IMR-90 (cell line): Measurements from ENCODE around the gene NKAIN4. TPM values are rescaled to one million over a fixed set of nuclear protein-coding genes. Genes with fewer than 3 reads are reported as not detected.

Experiments
- ATAC-seq: fragments of 200-7000 bp; cut with Tn5 transposase; 2 replicates; pipeline ENCODE4 v1.9.1; 2020; ENCODE audit warnings: low read depth, mild to moderate bottlenecking, moderate library complexity
- BruUV-seq: library from RNA; stranded (reverse); fragments of 400-500 nt; replicated peaks from 2 replicates; lab custom pipeline; 2021; lab: Mats Ljungman, UMichigan
- CTCF ChIA-PET: fragments of 300-600 bp; formaldehyde crosslinking; extraction: SDS; loops from one replicate; lab custom pipeline; 2021; ENCODE audit warnings: antibody characterized with exemption; lab: Yijun Ruan, JAX
- POLR2A ChIA-PET: fragments of 300-600 bp; sonication (Branson Sonifier 250); formaldehyde crosslinking; loops from one replicate; lab custom pipeline; 2022; ENCODE audit warnings: antibody characterized with exemption; ENCODE audit not compliant: unreplicated experiment; lab: Charles Lee
- DNase-seq: peaks from one replicate; pipeline ENCODE4 v3.0.0; 2013
- H2AFZ ChIP-seq: replicated peaks from 2 replicates; pipeline ENCODE3; 2013; ENCODE audit warnings: low read length, mild to moderate bottlenecking; ENCODE audit not compliant: poor library complexity
- H2AK5ac ChIP-seq: 2 replicates; pipeline ENCODE4 v1.6.1; 2013; ENCODE audit warnings: low read depth, low read length, inconsistent platforms
- H2AK9ac ChIP-seq: replicated peaks from 2 replicates; pipeline ENCODE3; 2013; ENCODE audit warnings: mild to moderate bottlenecking, low read depth, low read length, moderate library complexity; ENCODE audit not compliant: poor library complexity
- H2BK120ac ChIP-seq: 2 replicates; pipeline ENCODE4 v1.6.1; 2013; ENCODE audit warnings: low read depth, low read length, inconsistent platforms
- H2BK15ac ChIP-seq: 3 replicates; pipeline ENCODE4 v1.6.1; 2013; ENCODE audit warnings: low read depth, low read length, inconsistent platforms
- H2BK20ac ChIP-seq: 2 replicates; pipeline ENCODE4 v1.6.1; 2013; ENCODE audit warnings: low read depth, mild to moderate bottlenecking, inconsistent platforms, low read length, moderate library complexity
- H2BK5ac ChIP-seq: 2 replicates; pipeline ENCODE4 v1.6.1; 2013; ENCODE audit warnings: mild to moderate bottlenecking, low read depth, low read length, inconsistent platforms; ENCODE audit not compliant: poor library complexity, severe bottlenecking
- H3K14ac ChIP-seq: replicated peaks from 2 replicates; pipeline ENCODE4 v1.6.1; 2013; ENCODE audit warnings: low read depth, low read length, inconsistent platforms
- H3K18ac ChIP-seq: 2 replicates; pipeline ENCODE4 v1.6.1; 2013; ENCODE audit warnings: low read depth, low read length, control low read depth
- H3K23ac ChIP-seq: 2 replicates; pipeline ENCODE4 v1.6.1; 2013; ENCODE audit warnings: low read depth, low read length, inconsistent platforms
- H3K27ac ChIP-seq: 2 replicates; pipeline ENCODE4 v1.5.1; 2013; ENCODE audit warnings: mild to moderate bottlenecking, control low read depth, low read length; ENCODE audit not compliant: insufficient read depth
- H3K27me3 ChIP-seq: 2 replicates; pipeline ENCODE4 v1.6.1; 2013; ENCODE audit warnings: low read length; ENCODE audit not compliant: control insufficient read depth, insufficient read depth
- H3K36me3 ChIP-seq: 2 replicates; pipeline ENCODE4 v1.6.1; 2013; ENCODE audit warnings: low read length, mixed read lengths; ENCODE audit not compliant: control insufficient read depth, insufficient read depth
- H3K4ac ChIP-seq: 2 replicates; pipeline ENCODE4 v1.6.1; 2013; ENCODE audit warnings: low read depth, low read length, inconsistent platforms
- H3K4me1 ChIP-seq: 2 replicates; pipeline ENCODE4 v1.6.1; 2013; ENCODE audit warnings: low read length, mixed read lengths; ENCODE audit not compliant: control insufficient read depth, insufficient read depth
- H3K4me2 ChIP-seq: 2 replicates; pipeline ENCODE4 v1.6.1; 2013; ENCODE audit warnings: low read depth, mild to moderate bottlenecking, control low read depth, low read length, moderate library complexity
- H3K4me3 ChIP-seq: 2 replicates; pipeline ENCODE4 v1.5.1; 2013; ENCODE audit warnings: low read depth, mild to moderate bottlenecking, control low read depth, low read length, moderate library complexity; ENCODE audit not compliant: insufficient read depth
- H3K56ac ChIP-seq: 2 replicates; pipeline ENCODE4 v1.6.1; 2013; ENCODE audit warnings: low read length, inconsistent platforms; ENCODE audit not compliant: insufficient read depth; ENCODE audit errors: extremely low read depth
- H3K79me1 ChIP-seq, 2 experiments: 2 replicates each; pipeline ENCODE4 v1.6.1; 2013; ENCODE audit warnings: low read length in 2 of 2, inconsistent platforms in 1 of 2, low read depth in 1 of 2
- H3K9ac ChIP-seq: 2 replicates; pipeline ENCODE4 v1.6.1; 2013; ENCODE audit warnings: low read depth, low read length, control low read depth
- H3K9me1 ChIP-seq: 2 replicates; pipeline ENCODE4 v1.6.1; 2013; ENCODE audit warnings: low read length, inconsistent platforms; ENCODE audit not compliant: insufficient read depth
- H3K9me3 ChIP-seq: 2 replicates; pipeline ENCODE4 v1.6.1; 2013; ENCODE audit warnings: low read length; ENCODE audit not compliant: control insufficient read depth, insufficient read depth
- H4K20me1 ChIP-seq: 2 replicates; pipeline ENCODE4 v1.6.1; 2013; ENCODE audit warnings: low read length, inconsistent platforms; ENCODE audit not compliant: insufficient read depth
- H4K5ac ChIP-seq: 2 replicates; pipeline ENCODE4 v1.6.1; 2013; ENCODE audit warnings: mild to moderate bottlenecking, low read depth, low read length, control low read depth
- H4K8ac ChIP-seq, 2 experiments: 2 replicates each; pipeline ENCODE4 v1.6.1; 2013; ENCODE audit warnings: low read depth in 2 of 2, low read length in 2 of 2, control low read depth in 1 of 2, inconsistent platforms in 1 of 2
- H4K91ac ChIP-seq: 2 replicates; pipeline ENCODE4 v1.6.1; 2013; ENCODE audit warnings: low read depth, low read length, inconsistent platforms; ENCODE audit not compliant: insufficient read depth
- BHLHE40 ChIP-seq: fragments of 150-350 bp; IDR thresholded peaks from 2 replicates; pipeline ENCODE4 v1.6.1; 2016; ENCODE audit warnings: mild to moderate bottlenecking, low read depth, low read length
- ELK1 ChIP-seq: fragments of 150-350 bp; IDR thresholded peaks from 2 replicates; pipeline ENCODE4 v1.6.1; 2016; ENCODE audit warnings: low read depth, mild to moderate bottlenecking, low read length, moderate library complexity, borderline replicate concordance
- FOS ChIP-seq: fragments of 150-350 bp; IDR thresholded peaks from 2 replicates; pipeline ENCODE4 v1.6.1; 2016; ENCODE audit warnings: low read depth, low read length
- MAFK ChIP-seq: IDR thresholded peaks from 2 replicates; pipeline ENCODE4 v1.6.1; 2012; ENCODE audit warnings: low read depth, low read length, improper control_type of control experiment
- RAD21 ChIP-seq: IDR thresholded peaks from 2 replicates; pipeline ENCODE4 v1.6.1; 2012; ENCODE audit warnings: low read length, improper control_type of control experiment
- RCOR1 ChIP-seq: IDR thresholded peaks from 2 replicates; pipeline ENCODE4 v1.6.1; 2012; ENCODE audit warnings: mild to moderate bottlenecking, low read length, improper control_type of control experiment; ENCODE audit not compliant: insufficient replicate concordance
- RFX5 ChIP-seq: IDR thresholded peaks from 2 replicates; pipeline ENCODE4 v1.8.0; 2012; ENCODE audit warnings: low read depth, mild to moderate bottlenecking, low read length, moderate library complexity
- SMC3 ChIP-seq: fragments of 150-350 bp; IDR thresholded peaks from 2 replicates; pipeline ENCODE4 v1.6.1; 2016; ENCODE audit warnings: low read depth, mild to moderate bottlenecking, antibody characterized with exemption, low read length, moderate library complexity
- WGBS, 2 experiments: methylation state at CpG; one replicate each; pipeline versions ENCODE4 v1.1.5 to v1.1.7; 2013; ENCODE audit warnings: missing lambda C conversion rate in 2 of 2; ENCODE audit not compliant: insufficient read length in 1 of 2; ENCODE audit errors: extremely low coverage in 2 of 2; 5-methylcytosine and 5-hydroxymethylcytosine counted together
- dilution Hi-C: fragments of 300-500 bp; cut with HindIII; formaldehyde crosslinking; loops from one replicate; pipeline ENCODE4 v1.14.3; 2018; ENCODE audit warnings: low sequenced_read_pairs; ENCODE audit not compliant: unreplicated experiment
- in situ Hi-C: fragments of 300-500 bp; cut with MboI; formaldehyde crosslinking; loops from 3 replicates; pipeline ENCODE4 v1.14.3; 2019; ENCODE audit warnings: low sequenced_read_pairs, inconsistent platforms, mixed read lengths
- intact Hi-C: fragments of 100-400 bp; cut with micrococcal nuclease; formaldehyde crosslinking; loops from 2 replicates; pipeline ENCODE4 v1.10.0; 2022
- polyA plus RNA-seq, 3 experiments: library from polyadenylated mRNA; depleted of rRNA; stranded (reverse); fragments of >200 nt; gene quantifications; 2 replicates each; pipeline ENCODE4 v1.2.3, GENCODE V29; 2012; ENCODE audit warnings: low replicate concordance in 1 of 3
- total RNA-seq: library from RNA; depleted of rRNA; stranded (reverse); fragments of >200 nt; gene quantifications from 2 replicates; pipeline ENCODE4 v1.2.3, GENCODE V29; 2012

NKAIN4 gene
- total and polyA plus RNA-seq, 2 of the 4 experiments (the other 2 are of a cell fraction): not detected

GRCh38 chr20:63242736-63243135 lies 11.5 kb downstream of the NKAIN4 start:
- H3K4me2 ChIP-seq: no peak overlapping the region
- H3K27me3 ChIP-seq: peaks cover 39% of the 10 kb centered on the region; the same call in 1 of the 2 replicates
- no peak overlapping the region for H2BK5ac ChIP-seq
- no peak overlapping the region for H3K14ac ChIP-seq
- no peak overlapping the region for H4K8ac ChIP-seq
- no peak overlapping the region for H3K18ac ChIP-seq
- CTCF ChIA-PET: no interaction called here
- no peaks in the 10 kb centered on the region for H3K4me1 ChIP-seq
- dilution Hi-C loops: no loop called here
- no peak overlapping the region for H2AK9ac ChIP-seq
- H4K91ac ChIP-seq: no peak overlapping the region
- H3K4ac ChIP-seq: no peak overlapping the region
- no peaks in the 10 kb centered on the region for H3K9me1 ChIP-seq
- no peak overlapping the region for H2BK120ac ChIP-seq
- no peak overlapping the region for H3K23ac ChIP-seq
- H2BK20ac ChIP-seq: no peak overlapping the region
- H2AFZ ChIP-seq: no peak overlapping the region
- no peaks in the 10 kb centered on the region for H3K36me3 ChIP-seq
- ATAC-seq: no peak
- TF ChIP-seq BHLHE40 (no peak), RCOR1 (no peak), FOS (no peak), MAFK (no peak), RAD21 (no peak), RFX5 (no peak), SMC3 (no peak), ELK1 (no peak)
- intact Hi-C loops: no loop called here
- no peak overlapping the region for H4K5ac ChIP-seq
- H3K27ac ChIP-seq: no peak overlapping the region
- no peaks in the 10 kb centered on the region for H3K79me1 ChIP-seq
- no peaks in the 10 kb centered on the region for H3K9me3 ChIP-seq
- H2AK5ac ChIP-seq: no peak overlapping the region
- H3K56ac ChIP-seq: no peak overlapping the region
- DNase-seq: no peak
- no peaks in the 10 kb centered on the region; the same call in 1 of the 2 replicates for H4K20me1 ChIP-seq
- in situ Hi-C loops: no loop called here
- POLR2A ChIA-PET: no interaction called here
- H3K4me3 ChIP-seq: no peak overlapping the region
- no peak overlapping the region for H3K9ac ChIP-seq
- no TSS peak for BruUV-seq
- H2BK15ac ChIP-seq: no peak overlapping the region
- WGBS, 2 experiments: 85% methylated on average over 5 of the region's 21 CpGs; no CpG with 5 or more reads in 1 of the 2 experiments
